Kidney (tissue), 14 donors: ENCODE results near the gene GLRX. TPM values are rescaled to one million over a fixed set of nuclear protein-coding genes. Genes with fewer than 3 reads are reported as not detected.

Source experiments
- DNase-seq, 5 donors: peaks; one replicate each; pipeline ENCODE4 v3.0.0-alpha.2; 2013 to 2020
- FAIRE-seq: peaks from 2 replicates; lab custom pipeline; 2012; peaks lifted over from hg19 to GRCh38; lab: Jason Lieb, UNC
- H3K27ac ChIP-seq, 2 donors: one replicate each; pipeline ENCODE4 v1.7.0; 2013; ENCODE audit warnings: low read depth in 2 of 2, low read length in 2 of 2, inconsistent platforms in 1 of 2
- H3K27me3 ChIP-seq: one replicate; pipeline ENCODE4 v1.7.1; 2013; ENCODE audit warnings: low read length, inconsistent platforms; ENCODE audit not compliant: control insufficient read depth, insufficient read depth
- H3K36me3 ChIP-seq, 3 donors: one replicate each; pipeline versions ENCODE4 v1.7.0 to v1.7.1; 2013; ENCODE audit warnings: low read length in 3 of 3, control low read depth in 1 of 3, inconsistent platforms in 1 of 3; ENCODE audit not compliant: insufficient read depth in 3 of 3, control insufficient read depth in 2 of 3
- H3K4me1 ChIP-seq, 3 donors: one replicate each; pipeline versions ENCODE4 v1.7.0 to v1.7.1; 2013; ENCODE audit warnings: low read length in 3 of 3, inconsistent platforms in 1 of 3, low read depth in 1 of 3; ENCODE audit not compliant: control insufficient read depth in 2 of 3, insufficient read depth in 2 of 3
- H3K4me3 ChIP-seq, 3 donors: one replicate each; pipeline versions ENCODE4 v1.7.0 to v1.8.1; 2013; ENCODE audit warnings: low read length in 3 of 3, control low read depth in 1 of 3, inconsistent platforms in 1 of 3
- H3K9ac ChIP-seq, 3 donors: one replicate each; pipeline versions ENCODE4 v1.7.0 to v1.7.1; 2013; ENCODE audit warnings: low read length in 3 of 3, control low read depth in 1 of 3, inconsistent platforms in 1 of 3
- H3K9me3 ChIP-seq, 3 donors: one replicate each; pipeline versions ENCODE4 v1.7.0 to v1.7.1; 2013; ENCODE audit warnings: low read length in 3 of 3, control low read depth in 1 of 3, inconsistent platforms in 1 of 3; ENCODE audit not compliant: control insufficient read depth in 2 of 3, insufficient read depth in 1 of 3
- intact Hi-C: fragments of 100-400 bp; cut with DNase I; formaldehyde crosslinking; loops from one replicate; pipeline ENCODE4 v1.11.1; 2022
- polyA plus RNA-seq: library from polyadenylated mRNA; stranded (reverse); fragments of 350-450 nt; fragmentation: Illumina TruSeq; extraction: RNeasy Lipid Tissue Mini Kit (QIAGEN cat#74804); gene quantifications from one replicate; pipeline ENCODE4 v1.2.3, GENCODE V29; 2014; ENCODE audit warnings: low read depth, low replicate concordance; ENCODE audit not compliant: insufficient read depth
- total RNA-seq: library from RNA; stranded (reverse); fragmentation: NEBNext Ultra II Directional; extraction: Animal tissue kit (Norgen Biotek cat#: 25700); gene quantifications from one replicate; pipeline ENCODE4 v1.2.1, GENCODE V29; 2021
- TF ChIP-seq, protein P1 (sequence below): IDR thresholded peaks from 3 replicates; pipeline ENCODE4 v1.5.1; 2012; ENCODE audit warnings: mild to moderate bottlenecking, moderate library complexity, borderline replicate concordance; ENCODE audit not compliant: insufficient read depth; ENCODE audit errors: extremely low read depth
- donor health status: control.
- donor health status: control.
- donor health status: control.
- donor health status: control.
- donor health status: control.
- donor health status: DM: yes; HTN: yes; CAD: no.
- donor health status: Normal renal cell carcinoma (clear cell type).

The GLRX gene
- total and polyA plus RNA-seq, 2 donors from 2014 or later: 57.4 to 324 TPM

DNA sequence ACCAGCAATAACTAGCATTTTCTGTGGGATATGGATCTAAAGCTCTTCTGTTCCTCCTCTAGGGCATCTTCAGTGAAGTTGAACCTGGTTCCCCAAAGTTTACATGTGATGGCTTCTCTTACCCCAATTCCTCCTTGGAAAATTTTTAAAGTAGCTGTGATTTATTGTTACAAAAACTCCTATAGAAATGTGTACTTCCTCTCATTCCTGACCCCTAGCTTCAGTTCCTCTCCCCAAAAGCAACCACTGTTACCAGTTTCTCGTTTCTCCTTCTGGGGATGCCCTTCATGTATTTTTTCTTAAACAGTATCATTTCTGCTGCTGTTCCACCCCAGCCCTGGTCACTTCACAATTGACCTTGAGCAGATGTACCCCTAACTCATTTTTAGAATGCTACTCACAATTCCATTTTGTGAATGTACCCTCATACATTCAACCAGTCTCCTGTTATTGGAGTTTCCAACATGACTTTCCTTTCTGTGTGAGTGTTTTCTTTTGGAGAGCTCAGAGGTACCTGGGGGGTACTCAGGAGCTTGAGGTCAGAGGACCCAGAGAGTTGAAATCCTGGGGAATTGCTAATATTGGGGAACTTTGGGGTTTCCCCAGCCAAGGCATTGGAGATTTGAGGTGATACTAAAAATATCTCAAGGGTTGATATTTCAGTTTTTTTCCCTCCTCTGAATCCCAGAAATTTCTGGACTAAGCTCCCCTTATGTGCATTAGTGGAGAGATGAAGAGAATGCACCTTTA lies 18.6 kb upstream of the GLRX start:
- intact Hi-C loops: no loop called here
- no peak overlapping the region for H3K27ac ChIP-seq

DNA sequence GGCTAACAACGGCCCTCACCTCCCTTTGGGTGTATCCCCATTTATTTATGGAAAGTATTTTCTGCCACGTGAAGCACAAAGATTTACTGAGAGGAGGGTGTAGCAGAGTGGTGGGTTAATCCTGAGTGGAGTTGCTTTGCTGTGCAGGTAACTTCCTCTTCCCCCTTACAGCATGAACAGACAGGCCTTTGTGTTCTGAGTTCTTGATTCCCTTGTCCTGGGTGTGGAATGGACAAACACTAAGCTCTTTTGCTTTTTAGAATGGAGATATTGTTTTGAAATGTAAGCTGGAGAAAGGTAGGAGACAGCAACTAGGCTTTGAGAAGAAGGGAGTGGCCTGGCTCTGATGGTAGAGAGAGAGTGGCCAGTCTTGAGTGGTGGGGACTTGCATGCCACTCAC lies 17.1 kb upstream of the GLRX start:
- DNase-seq: no peak
- Histone ChIP-seq H3K4me1 (peaks cover 0 to 14% (median 9%) of the 10 kb centered on the region in 3 donors), H3K27ac (no peak overlapping the region), H3K9ac (no peak overlapping the region), H3K36me3 (no peaks in the 10 kb centered on the region), H3K4me3 (no peak overlapping the region), H3K27me3 (no peaks in the 10 kb centered on the region), H3K9me3 (no peaks in the 10 kb centered on the region)
- TF ChIP-seq, protein P1, sequence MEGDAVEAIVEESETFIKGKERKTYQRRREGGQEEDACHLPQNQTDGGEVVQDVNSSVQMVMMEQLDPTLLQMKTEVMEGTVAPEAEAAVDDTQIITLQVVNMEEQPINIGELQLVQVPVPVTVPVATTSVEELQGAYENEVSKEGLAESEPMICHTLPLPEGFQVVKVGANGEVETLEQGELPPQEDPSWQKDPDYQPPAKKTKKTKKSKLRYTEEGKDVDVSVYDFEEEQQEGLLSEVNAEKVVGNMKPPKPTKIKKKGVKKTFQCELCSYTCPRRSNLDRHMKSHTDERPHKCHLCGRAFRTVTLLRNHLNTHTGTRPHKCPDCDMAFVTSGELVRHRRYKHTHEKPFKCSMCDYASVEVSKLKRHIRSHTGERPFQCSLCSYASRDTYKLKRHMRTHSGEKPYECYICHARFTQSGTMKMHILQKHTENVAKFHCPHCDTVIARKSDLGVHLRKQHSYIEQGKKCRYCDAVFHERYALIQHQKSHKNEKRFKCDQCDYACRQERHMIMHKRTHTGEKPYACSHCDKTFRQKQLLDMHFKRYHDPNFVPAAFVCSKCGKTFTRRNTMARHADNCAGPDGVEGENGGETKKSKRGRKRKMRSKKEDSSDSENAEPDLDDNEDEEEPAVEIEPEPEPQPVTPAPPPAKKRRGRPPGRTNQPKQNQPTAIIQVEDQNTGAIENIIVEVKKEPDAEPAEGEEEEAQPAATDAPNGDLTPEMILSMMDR: no peak
- intact Hi-C loops: no loop called here
- no peak for FAIRE-seq

More for the DNA sequence above, 18.6 kb upstream of the GLRX start:
- FAIRE-seq: no peak
- Histone ChIP-seq H3K27me3 (no peaks in the 10 kb centered on the region), H3K4me3 (no peak overlapping the region), H3K4me1 (peaks cover 0 to 10% (median 9%) of the 10 kb centered on the region in 3 donors), H3K9ac (no peak overlapping the region), H3K9me3 (no peaks in the 10 kb centered on the region), H3K36me3 (no peaks in the 10 kb centered on the region)
- TF ChIP-seq, protein P1: no peak
- no peak for DNase-seq

DNA sequence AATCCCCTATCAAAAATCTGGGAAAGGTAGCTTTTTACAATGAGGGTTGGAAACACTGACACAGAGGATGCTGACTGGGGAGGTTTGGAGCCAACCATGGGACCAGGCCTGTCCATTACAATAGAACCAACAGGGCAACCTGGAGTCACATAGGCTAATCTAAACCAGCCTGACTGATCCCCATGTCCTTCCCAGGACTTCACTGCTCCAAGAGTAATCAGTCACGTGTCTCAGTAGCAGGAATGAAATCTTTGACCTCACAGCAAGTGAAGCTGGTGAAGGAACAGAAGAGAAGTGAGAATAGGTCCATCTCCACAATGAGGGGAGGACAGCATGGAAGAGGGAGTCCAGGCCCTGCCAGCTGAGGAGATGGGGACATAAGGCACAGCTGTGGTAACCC lies 16.0 kb upstream of the GLRX start:
- H3K36me3 ChIP-seq: no peaks in the 10 kb centered on the region
- no peak overlapping the region for H3K27ac ChIP-seq
- FAIRE-seq (no peak), DNase-seq (no peak)
- intact Hi-C loops: no loop called here
- TF ChIP-seq, protein P1: no peak
- H3K4me3 ChIP-seq: no peak overlapping the region
- no peak overlapping the region for H3K9ac ChIP-seq
- H3K9me3 ChIP-seq: no peaks in the 10 kb centered on the region
- H3K4me1 ChIP-seq: peaks cover 0 to 14% (median 14%) of the 10 kb centered on the region in 3 donors
- no peaks in the 10 kb centered on the region for H3K27me3 ChIP-seq
